Measurements from ENCODE around the gene FAM222A. TPM values are rescaled to one million over a fixed set of nuclear protein-coding genes. Genes with fewer than 3 reads are reported as not detected.

The FAM222A gene
- total RNA-seq, 1 donor from 2014 or later, result 0.73 TPM

DNA sequence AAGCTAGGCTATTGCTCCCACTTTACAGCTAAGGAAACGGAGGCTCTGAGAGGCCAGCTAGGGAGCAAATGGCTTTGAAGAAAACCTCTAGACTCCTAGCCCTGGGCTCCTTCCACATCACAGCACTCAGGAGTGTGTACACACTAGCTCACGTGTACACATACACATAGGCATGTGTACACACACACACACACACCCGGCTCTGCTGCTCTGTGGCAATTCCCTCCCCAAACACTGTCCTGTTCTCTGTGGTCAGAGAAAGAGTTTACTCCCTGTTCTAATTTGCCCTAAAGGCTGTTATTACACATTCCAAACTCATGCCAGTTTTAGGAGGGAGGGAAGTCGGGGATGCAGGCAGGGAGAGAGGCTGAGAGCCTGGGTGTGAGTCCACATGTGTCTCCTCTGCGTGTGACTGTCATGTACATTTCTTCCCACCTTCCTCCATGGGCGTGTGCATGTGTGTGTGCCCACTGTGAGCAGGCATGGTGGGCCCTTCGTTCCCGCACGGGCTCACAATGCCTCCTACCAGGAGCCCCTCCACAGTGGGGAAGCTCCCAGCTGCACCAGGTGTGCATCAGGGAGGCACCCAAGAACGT is 105.4 kb downstream of the FAM222A start:
- POLR2A ChIA-PET, result no interaction called here
- no peak overlapping the region for H3K27ac Mint-ChIP-seq
- no peaks in the 10 kb centered on the region for H3K36me3 Mint-ChIP-seq (ENCODE audit: low read depth)
- TF ChIP-seq, protein P1, sequence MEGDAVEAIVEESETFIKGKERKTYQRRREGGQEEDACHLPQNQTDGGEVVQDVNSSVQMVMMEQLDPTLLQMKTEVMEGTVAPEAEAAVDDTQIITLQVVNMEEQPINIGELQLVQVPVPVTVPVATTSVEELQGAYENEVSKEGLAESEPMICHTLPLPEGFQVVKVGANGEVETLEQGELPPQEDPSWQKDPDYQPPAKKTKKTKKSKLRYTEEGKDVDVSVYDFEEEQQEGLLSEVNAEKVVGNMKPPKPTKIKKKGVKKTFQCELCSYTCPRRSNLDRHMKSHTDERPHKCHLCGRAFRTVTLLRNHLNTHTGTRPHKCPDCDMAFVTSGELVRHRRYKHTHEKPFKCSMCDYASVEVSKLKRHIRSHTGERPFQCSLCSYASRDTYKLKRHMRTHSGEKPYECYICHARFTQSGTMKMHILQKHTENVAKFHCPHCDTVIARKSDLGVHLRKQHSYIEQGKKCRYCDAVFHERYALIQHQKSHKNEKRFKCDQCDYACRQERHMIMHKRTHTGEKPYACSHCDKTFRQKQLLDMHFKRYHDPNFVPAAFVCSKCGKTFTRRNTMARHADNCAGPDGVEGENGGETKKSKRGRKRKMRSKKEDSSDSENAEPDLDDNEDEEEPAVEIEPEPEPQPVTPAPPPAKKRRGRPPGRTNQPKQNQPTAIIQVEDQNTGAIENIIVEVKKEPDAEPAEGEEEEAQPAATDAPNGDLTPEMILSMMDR (IDR thresholded peaks at IDR 0.05), result no peak
- DNase-seq, result no peak
- CTCF ChIA-PET, result no interaction called here
- intact Hi-C loops (cut with micrococcal nuclease), result no loop called here
- no peak overlapping the region for H3K4me3 Mint-ChIP-seq
- no peaks in the 10 kb centered on the region for H3K4me1 Mint-ChIP-seq
- no peaks in the 10 kb centered on the region for H3K9me3 Mint-ChIP-seq
- H3K27me3 Mint-ChIP-seq, result peaks cover 15% of the 10 kb centered on the region
- no peak for ATAC-seq (ENCODE audit: low read depth)

Other genes with a start within 250 kb of the FAM222A start
- 32.7 and 38.7 TPM in 2 replicates for gene KCTD10, start 236.5 kb upstream of the FAM222A start, total RNA-seq
- gene UBE3B, start 236.2 kb upstream of the FAM222A start, total RNA-seq, result 35.4 and 36.9 TPM in 2 replicates
- gene MMAB, start 140.3 kb upstream of the FAM222A start, total RNA-seq, result 62.8 and 63.3 TPM in 2 replicates
- gene MVK, start 140.0 kb upstream of the FAM222A start, total RNA-seq, result 28.5 and 30.3 TPM in 2 replicates
- not detected in 2 replicates for gene TRPV4, start 119.6 kb downstream of the FAM222A start, total RNA-seq
- gene GLTP, start 166.7 kb downstream of the FAM222A start, total RNA-seq, result 26.5 and 30.0 TPM in 2 replicates
- gene TCHP, start 186.4 kb downstream of the FAM222A start, total RNA-seq, result 26.0 and 28.3 TPM in 2 replicates

Measured in activated B cell treated with CpG ODN at 0.5 μM for 24 hours (primary cell).